Neural cell (in vitro differentiated cells): ENCODE measurements around the gene ERCC2. TPM values are rescaled to one million over a fixed set of nuclear protein-coding genes. Genes with fewer than 3 reads are reported as not detected.

ENCODE experiments used
- H2AFZ ChIP-seq: fragments of 200-600, 300-800 bp; sonication (generic), shearing (Covaris generic); 2 replicates; pipeline ENCODE4 v1.6.0; 2014; ENCODE audit warnings: low read depth, mild to moderate bottlenecking, antibody characterized with exemption, low read length, moderate library complexity
- H3F3A ChIP-seq: fragments of 200-600 bp; shearing (Covaris generic); 2 replicates; pipeline ENCODE4 v1.6.1; 2016; ENCODE audit warnings: mild to moderate bottlenecking, moderate library complexity, mixed read lengths, antibody characterized with exemption, low read length; ENCODE audit not compliant: insufficient read depth, poor library complexity, severe bottlenecking
- H3K27ac ChIP-seq: fragments of 200-600, 300-800 bp; sonication (generic), shearing (Covaris generic); 2 replicates; pipeline ENCODE4 v1.5.1; 2014; ENCODE audit warnings: mild to moderate bottlenecking, low read length, moderate library complexity
- H3K27me3 ChIP-seq: fragments of 300-800, 200-600 bp; sonication (generic), shearing (Covaris generic); 2 replicates; pipeline ENCODE4 v1.6.0; 2014; ENCODE audit warnings: mild to moderate bottlenecking, low read depth, low read length, moderate library complexity; ENCODE audit not compliant: insufficient read depth
- H3K36me3 ChIP-seq: fragments of 300-800, 200-600 bp; sonication (generic), shearing (Covaris generic); 2 replicates; pipeline ENCODE4 v1.5.1; 2014; ENCODE audit warnings: mild to moderate bottlenecking, antibody characterized with exemption, low read length, moderate library complexity; ENCODE audit not compliant: insufficient read depth
- H3K4me2 ChIP-seq: fragments of 300-800, 200-600 bp; sonication (generic), shearing (Covaris generic); 2 replicates; pipeline ENCODE4 v1.6.0; 2014; ENCODE audit warnings: mild to moderate bottlenecking, low read length
- H3K4me3 ChIP-seq: fragments of 300-800, 200-600 bp; sonication (generic), shearing (Covaris generic); 2 replicates; pipeline ENCODE4 v1.5.1; 2014; ENCODE audit warnings: mild to moderate bottlenecking, low read length, moderate library complexity
- H3K79me2 ChIP-seq: fragments of 200-600 bp; shearing (Covaris generic); replicated peaks from 2 replicates; pipeline ENCODE4 v1.6.0; 2014; ENCODE audit warnings: mild to moderate bottlenecking, low read length, moderate library complexity; ENCODE audit not compliant: insufficient read depth
- H3K9ac ChIP-seq: fragments of 300-800, 200-600 bp; sonication (generic), shearing (Covaris generic); 2 replicates; pipeline ENCODE4 v1.6.1; 2016; ENCODE audit warnings: mild to moderate bottlenecking, low read length, mixed read lengths
- H3K9me2 ChIP-seq: fragments of 200-600 bp; shearing (Covaris generic); 2 replicates; pipeline ENCODE4 v1.6.1; 2016; ENCODE audit warnings: mild to moderate bottlenecking, low read length, mixed read lengths; ENCODE audit not compliant: insufficient read depth
- H3K9me3 ChIP-seq: fragments of 200-600, 300-800 bp; sonication (generic), shearing (Covaris generic); 2 replicates; pipeline ENCODE4 v1.6.1; 2016; ENCODE audit warnings: mild to moderate bottlenecking, mixed run types, low read length, moderate library complexity, mixed read lengths
- H4K20me1 ChIP-seq: fragments of 200-600 bp; shearing (Covaris generic); 2 replicates; pipeline ENCODE4 v1.6.1; 2016; ENCODE audit warnings: mild to moderate bottlenecking, mixed run types; ENCODE audit not compliant: insufficient read depth
- EP300 ChIP-seq: fragments of 450-650 bp; conservative IDR thresholded peaks from 2 replicates; pipeline ENCODE4 v1.6.1; 2014; ENCODE audit warnings: antibody characterized with exemption, mild to moderate bottlenecking, moderate library complexity; ENCODE audit not compliant: poor library complexity, severe bottlenecking
- EZH2 ChIP-seq: fragments of 200-600, 300-800 bp; shearing (Covaris generic), sonication (generic); IDR thresholded peaks from 2 replicates; pipeline ENCODE4 v1.6.1; 2014; ENCODE audit warnings: antibody characterized with exemption, low read length, borderline replicate concordance, mild to moderate bottlenecking; ENCODE audit not compliant: insufficient read depth, poor library complexity, severe bottlenecking
- MXI1 ChIP-seq: fragments of 450-650 bp; conservative IDR thresholded peaks from 2 replicates; pipeline ENCODE4 v1.6.1; 2014; ENCODE audit warnings: antibody characterized with exemption, mild to moderate bottlenecking; ENCODE audit not compliant: poor library complexity, severe bottlenecking
- POLR2AphosphoS5 ChIP-seq: IDR thresholded peaks from 2 replicates; pipeline ENCODE4 v1.6.1; 2012
- RAD21 ChIP-seq: fragments of 450-650 bp; conservative IDR thresholded peaks from 2 replicates; pipeline ENCODE4 v1.6.1; 2014; ENCODE audit warnings: antibody characterized with exemption, mild to moderate bottlenecking, moderate library complexity
- SMC3 ChIP-seq: fragments of 450-650 bp; conservative IDR thresholded peaks from 2 replicates; pipeline ENCODE4 v1.6.1; 2014; ENCODE audit warnings: antibody characterized with exemption, mild to moderate bottlenecking, moderate library complexity; ENCODE audit not compliant: poor library complexity
- TAF1 ChIP-seq: IDR thresholded peaks from 2 replicates; pipeline ENCODE4 v1.6.1; 2012; ENCODE audit warnings: low read depth
- polyA plus RNA-seq: library from polyadenylated mRNA; depleted of rRNA; stranded (reverse); fragments of >200 nt; gene quantifications from 2 replicates; pipeline ENCODE4 v1.2.3, GENCODE V29; 2014
- TF ChIP-seq, protein P1 (sequence below): fragments of 450-650 bp; IDR thresholded peaks from 2 replicates; pipeline ENCODE4 v1.5.1; 2014; ENCODE audit warnings: antibody characterized with exemption, mild to moderate bottlenecking, moderate library complexity; ENCODE audit not compliant: poor library complexity, severe bottlenecking
- TF ChIP-seq, protein P2 (sequence below): IDR thresholded peaks from 2 replicates; pipeline ENCODE4 v1.6.1; 2012; ENCODE audit warnings: borderline replicate concordance

The ERCC2 gene
- polyA plus RNA-seq, 1 donor from 2014 or later = 28.8 TPM

DNA sequence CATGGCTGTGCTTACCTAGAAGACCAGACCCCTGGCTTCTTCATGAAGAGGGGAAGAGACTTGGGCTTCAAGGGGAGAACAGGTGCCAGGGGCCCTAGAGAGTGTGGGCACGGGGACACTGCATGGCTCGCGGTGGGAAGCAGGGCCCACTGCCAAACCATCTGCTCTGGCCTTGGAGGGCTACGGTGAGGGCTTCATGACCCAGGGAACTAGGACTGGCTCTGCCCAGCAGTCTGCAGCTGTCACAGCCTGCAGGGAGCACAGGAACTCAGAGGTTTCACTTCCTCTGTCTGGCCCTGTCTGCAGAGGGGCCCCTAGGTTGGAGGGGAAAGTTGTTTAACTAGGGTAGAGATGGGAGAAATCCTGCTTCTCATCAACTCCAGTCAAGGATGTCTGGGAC is 49.0 kb upstream of the ERCC2 start:
- H4K20me1 ChIP-seq = no peaks in the 10 kb centered on the region
- no peaks in the 10 kb centered on the region for H3K27me3 ChIP-seq
- H3K79me2 ChIP-seq = peaks cover 4% of the 10 kb centered on the region
- TF ChIP-seq MXI1 (no peak), TAF1 (no peak), POLR2AphosphoS5 (no peak), SMC3 (no peak), RAD21 (no peak), EP300 (no peak), EZH2 (no peak)
- TF ChIP-seq, protein P1, sequence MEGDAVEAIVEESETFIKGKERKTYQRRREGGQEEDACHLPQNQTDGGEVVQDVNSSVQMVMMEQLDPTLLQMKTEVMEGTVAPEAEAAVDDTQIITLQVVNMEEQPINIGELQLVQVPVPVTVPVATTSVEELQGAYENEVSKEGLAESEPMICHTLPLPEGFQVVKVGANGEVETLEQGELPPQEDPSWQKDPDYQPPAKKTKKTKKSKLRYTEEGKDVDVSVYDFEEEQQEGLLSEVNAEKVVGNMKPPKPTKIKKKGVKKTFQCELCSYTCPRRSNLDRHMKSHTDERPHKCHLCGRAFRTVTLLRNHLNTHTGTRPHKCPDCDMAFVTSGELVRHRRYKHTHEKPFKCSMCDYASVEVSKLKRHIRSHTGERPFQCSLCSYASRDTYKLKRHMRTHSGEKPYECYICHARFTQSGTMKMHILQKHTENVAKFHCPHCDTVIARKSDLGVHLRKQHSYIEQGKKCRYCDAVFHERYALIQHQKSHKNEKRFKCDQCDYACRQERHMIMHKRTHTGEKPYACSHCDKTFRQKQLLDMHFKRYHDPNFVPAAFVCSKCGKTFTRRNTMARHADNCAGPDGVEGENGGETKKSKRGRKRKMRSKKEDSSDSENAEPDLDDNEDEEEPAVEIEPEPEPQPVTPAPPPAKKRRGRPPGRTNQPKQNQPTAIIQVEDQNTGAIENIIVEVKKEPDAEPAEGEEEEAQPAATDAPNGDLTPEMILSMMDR = no peak
- TF ChIP-seq, protein P2, sequence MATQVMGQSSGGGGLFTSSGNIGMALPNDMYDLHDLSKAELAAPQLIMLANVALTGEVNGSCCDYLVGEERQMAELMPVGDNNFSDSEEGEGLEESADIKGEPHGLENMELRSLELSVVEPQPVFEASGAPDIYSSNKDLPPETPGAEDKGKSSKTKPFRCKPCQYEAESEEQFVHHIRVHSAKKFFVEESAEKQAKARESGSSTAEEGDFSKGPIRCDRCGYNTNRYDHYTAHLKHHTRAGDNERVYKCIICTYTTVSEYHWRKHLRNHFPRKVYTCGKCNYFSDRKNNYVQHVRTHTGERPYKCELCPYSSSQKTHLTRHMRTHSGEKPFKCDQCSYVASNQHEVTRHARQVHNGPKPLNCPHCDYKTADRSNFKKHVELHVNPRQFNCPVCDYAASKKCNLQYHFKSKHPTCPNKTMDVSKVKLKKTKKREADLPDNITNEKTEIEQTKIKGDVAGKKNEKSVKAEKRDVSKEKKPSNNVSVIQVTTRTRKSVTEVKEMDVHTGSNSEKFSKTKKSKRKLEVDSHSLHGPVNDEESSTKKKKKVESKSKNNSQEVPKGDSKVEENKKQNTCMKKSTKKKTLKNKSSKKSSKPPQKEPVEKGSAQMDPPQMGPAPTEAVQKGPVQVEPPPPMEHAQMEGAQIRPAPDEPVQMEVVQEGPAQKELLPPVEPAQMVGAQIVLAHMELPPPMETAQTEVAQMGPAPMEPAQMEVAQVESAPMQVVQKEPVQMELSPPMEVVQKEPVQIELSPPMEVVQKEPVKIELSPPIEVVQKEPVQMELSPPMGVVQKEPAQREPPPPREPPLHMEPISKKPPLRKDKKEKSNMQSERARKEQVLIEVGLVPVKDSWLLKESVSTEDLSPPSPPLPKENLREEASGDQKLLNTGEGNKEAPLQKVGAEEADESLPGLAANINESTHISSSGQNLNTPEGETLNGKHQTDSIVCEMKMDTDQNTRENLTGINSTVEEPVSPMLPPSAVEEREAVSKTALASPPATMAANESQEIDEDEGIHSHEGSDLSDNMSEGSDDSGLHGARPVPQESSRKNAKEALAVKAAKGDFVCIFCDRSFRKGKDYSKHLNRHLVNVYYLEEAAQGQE = no peak
- no peak overlapping the region for H2AFZ ChIP-seq
- H3K9me2 ChIP-seq = no peaks in the 10 kb centered on the region
- H3K36me3 ChIP-seq = no peaks in the 10 kb centered on the region
- H3K9me3 ChIP-seq = no peaks in the 10 kb centered on the region
- no peak overlapping the region for H3K4me3 ChIP-seq
- H3F3A ChIP-seq = no peaks in the 10 kb centered on the region
- H3K27ac ChIP-seq = no peak overlapping the region
- H3K4me2 ChIP-seq = no peak overlapping the region
- H3K9ac ChIP-seq = no peak overlapping the region

DNA sequence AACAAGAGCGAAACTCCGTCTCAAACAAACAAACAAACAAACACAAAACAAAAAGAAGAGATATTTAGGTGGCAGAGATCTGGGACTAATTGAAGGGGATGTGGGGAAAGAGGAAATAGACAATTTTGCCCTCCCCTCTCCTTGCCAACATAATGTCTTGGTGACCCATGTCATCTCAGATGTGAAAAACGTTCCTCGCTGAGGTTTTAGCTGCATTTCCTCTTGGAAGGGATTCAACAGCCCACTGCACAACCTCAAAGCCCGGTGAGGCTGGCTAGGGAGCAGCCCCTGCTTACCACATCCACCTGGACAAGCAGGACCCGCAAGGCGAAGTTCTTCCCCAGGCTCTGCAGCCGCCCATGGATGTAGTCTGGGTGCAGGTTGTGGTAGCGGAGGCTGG is 48.4 kb upstream of the ERCC2 start:
- H3K9ac ChIP-seq = no peak overlapping the region
- TF ChIP-seq POLR2AphosphoS5 (no peak), EP300 (no peak), SMC3 (no peak), EZH2 (no peak)
- TF ChIP-seq, protein P1 = no peak
- TF ChIP-seq, protein P2 = no peak
- H2AFZ ChIP-seq = no peak overlapping the region
- no peaks in the 10 kb centered on the region for H3K27me3 ChIP-seq
- no peaks in the 10 kb centered on the region for H3K36me3 ChIP-seq
- no peak overlapping the region for H3K27ac ChIP-seq
- no peaks in the 10 kb centered on the region for H3F3A ChIP-seq
- H3K79me2 ChIP-seq = peaks cover 4% of the 10 kb centered on the region
- no peaks in the 10 kb centered on the region for H3K9me3 ChIP-seq
- no peaks in the 10 kb centered on the region for H4K20me1 ChIP-seq
- H3K9me2 ChIP-seq = no peaks in the 10 kb centered on the region
- H3K4me3 ChIP-seq = no peak overlapping the region
- H3K4me2 ChIP-seq = no peak overlapping the region
